GM18526 (cell line): ENCODE data around the gene FRYL.

Experiments used
- POLR2A ChIP-seq: IDR thresholded peaks from 3 replicates; pipeline ENCODE4 v1.6.1; 2011; ENCODE audit not compliant: insufficient read length; ENCODE audit errors: extremely low read depth

The FRYL gene

GRCh38 chr4:48762408-48762807, 17.7 kb downstream of the FRYL start:
- no peak for TF ChIP-seq POLR2A

DNA sequence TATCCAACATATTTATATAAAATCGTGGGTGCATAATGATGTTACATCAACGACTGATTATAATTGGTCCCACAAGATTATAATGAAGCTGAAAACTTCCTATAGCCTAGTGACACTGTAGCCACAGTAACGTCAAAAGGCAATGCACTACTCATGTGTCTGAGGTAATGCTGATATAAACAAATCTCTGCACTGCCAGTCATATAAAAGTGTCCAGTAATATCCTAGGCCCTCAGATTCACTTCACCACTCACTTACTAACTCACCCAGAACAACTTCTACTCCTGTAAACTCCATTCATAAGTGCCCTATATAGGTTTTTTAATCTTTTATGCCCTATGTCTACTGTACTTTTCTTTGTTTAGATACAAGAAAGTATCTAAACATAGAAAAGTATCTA, 18.8 kb downstream of the FRYL start:
- TF ChIP-seq POLR2A, result no peak

DNA sequence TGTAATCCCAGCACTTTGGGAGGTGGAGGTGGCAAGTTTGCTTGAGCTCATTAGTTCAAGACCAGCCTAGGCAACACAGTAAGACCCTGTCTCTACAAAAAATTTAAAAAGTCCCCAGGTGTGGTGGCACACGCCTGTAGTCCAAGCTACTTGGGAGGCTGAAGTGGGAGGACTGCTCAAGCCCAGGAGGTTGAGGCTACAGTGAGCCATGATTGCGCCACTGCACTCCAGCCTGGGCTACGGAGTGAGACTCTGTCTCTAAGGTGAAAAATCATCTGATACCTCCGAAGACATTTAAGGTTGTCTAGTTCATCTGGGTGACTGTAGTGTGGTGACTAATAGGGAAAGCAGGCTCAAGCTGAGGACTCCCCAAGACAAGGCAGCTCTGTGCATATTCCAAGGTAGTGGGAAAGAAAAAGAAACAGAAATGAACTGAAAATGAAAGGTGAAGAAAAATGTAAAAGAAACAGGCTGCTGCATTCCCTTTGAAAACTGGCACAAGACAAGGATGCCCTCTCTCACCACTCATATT, 23.3 kb downstream of the FRYL start:
- no peak for TF ChIP-seq POLR2A

GRCh38 chr4:48755281-48755680, 24.8 kb downstream of the FRYL start:
- TF ChIP-seq POLR2A, result no peak

DNA sequence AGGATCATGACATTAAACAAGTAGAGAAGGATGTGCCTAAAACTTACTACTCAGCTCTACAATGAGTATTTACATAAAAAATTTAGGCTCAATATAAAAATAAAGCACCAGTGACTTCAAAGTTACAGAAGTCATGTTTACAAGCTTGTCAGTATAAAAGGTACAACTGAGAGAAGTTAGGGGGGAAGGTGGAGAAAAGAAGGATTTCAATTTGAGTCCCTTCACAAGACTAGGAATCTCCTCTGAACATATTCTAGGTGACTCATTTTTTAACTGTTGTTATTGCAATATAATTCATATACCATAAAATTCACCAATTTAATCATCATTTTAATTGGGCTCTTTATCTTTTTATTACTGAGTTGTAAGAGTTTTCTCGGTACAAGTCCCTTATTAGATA, 26.9 kb downstream of the FRYL start:
- no peak for TF ChIP-seq POLR2A

DNA sequence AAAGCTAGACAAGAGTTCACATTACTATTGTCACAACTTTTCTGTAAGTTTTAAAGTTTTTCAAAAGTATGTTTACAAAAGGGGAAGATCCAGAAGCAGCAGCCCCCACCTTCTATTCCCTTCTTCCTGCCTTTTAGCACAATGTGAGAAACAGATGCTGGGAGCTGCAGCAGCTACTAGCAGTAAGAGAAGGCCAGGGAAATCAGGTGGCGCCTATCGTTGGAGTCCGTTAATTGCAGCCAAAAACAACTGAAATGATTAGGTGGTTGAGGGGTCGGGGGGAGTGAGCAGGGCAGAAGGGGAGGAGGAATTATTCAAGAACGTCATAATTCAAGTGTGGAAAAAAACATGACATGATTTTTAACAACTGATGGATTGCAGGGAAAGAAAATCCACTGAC, 27.4 kb downstream of the FRYL start:
- no peak for TF ChIP-seq POLR2A

GRCh38 chr4:48752246-48752645, 27.8 kb downstream of the FRYL start:
- TF ChIP-seq POLR2A, result no peak

DNA sequence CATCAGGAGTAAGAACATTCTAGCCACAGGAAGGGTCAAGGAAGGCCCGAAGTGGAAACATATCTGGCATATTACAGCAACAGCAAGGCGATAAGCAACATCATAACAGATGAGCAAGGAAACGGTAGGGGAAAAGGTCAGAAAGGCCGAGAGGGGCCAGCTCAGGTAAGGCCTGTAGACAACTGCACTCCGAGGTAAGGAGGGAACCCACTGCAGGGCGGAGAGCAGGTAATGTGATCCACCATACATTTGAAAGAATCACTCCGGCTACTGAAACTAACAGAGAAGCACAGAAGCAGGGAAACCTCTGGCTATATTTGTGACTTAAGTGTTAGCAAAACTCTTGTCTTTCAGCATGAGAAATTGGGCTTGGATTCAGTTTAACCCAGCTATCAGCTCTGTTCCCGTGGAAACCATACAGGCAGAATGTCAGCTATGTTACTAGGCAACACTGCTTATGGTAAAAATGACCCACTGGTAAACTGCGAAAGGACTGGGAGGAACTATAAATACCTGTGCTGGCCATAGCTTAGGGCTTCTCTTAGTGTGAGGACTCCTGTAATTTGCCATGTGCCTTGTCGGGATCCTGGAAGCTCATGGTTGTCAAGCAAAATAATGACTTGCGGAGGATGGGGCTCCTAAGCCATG, 31.0 kb downstream of the FRYL start:
- TF ChIP-seq POLR2A, result no peak

DNA sequence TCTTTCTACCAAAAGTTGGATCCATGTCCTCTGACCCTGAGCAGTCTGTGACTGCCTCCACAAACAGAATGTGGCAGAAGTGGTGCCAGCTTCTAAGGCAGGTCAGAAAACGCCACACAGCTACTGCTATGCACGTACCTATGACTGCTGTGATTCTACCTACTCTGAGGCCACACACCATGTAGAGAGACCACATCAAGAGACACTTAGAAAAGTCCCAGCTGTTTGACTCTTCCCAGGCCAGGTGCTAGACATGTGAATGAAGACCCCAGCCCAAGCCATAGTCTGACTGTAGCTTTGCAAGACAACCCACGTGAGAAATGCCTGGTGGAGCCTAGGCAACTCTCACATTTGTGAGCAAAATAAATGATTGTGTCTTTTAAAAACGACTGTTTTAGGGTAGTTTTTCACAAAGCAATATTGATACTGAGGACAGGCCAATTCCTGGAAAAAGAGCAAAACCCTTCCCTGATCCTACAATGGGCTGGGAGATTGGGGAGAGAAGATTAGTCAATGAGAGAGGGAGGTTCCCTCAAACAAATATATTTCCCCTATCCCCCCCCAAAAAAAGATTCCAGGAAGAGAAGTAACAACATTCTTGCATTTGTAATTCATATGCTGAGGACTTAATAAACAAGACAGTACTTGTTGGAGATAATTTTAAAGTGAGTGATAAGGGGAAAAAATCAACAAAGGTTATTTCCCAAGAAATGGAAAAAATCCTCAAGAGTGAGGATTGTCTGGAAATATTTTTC, 33.3 kb downstream of the FRYL start:
- no peak for TF ChIP-seq POLR2A

DNA sequence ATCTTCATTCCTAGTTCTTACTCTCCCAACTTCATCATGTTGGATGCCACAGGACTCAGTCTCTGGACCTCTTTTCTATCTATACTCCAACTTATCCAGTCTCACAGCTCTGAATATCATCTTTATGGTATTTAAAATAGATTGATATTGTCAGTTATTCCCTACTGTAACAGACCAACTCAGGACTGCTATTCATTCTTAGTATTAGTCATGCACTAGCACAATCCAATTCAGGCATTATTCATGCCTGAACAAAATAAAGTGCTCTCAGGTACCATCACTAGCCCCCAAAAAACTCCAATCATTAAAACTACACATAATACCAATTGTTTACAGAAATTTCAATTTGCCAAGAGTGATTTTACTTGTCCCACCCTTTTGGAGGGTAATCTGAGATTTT, 37.7 kb downstream of the FRYL start:
- TF ChIP-seq POLR2A, result no peak

- TF ChIP-seq POLR2A, result no peak
Observed at GRCh38 chr4:48739560-48740019, 40.5 kb downstream of the FRYL start.

- no peak for TF ChIP-seq POLR2A
Observed at GRCh38 chr4:48738856-48739255, 41.2 kb downstream of the FRYL start.

GRCh38 chr4:48727666-48728459, 52.2 kb downstream of the FRYL start:
- no peak for TF ChIP-seq POLR2A

DNA sequence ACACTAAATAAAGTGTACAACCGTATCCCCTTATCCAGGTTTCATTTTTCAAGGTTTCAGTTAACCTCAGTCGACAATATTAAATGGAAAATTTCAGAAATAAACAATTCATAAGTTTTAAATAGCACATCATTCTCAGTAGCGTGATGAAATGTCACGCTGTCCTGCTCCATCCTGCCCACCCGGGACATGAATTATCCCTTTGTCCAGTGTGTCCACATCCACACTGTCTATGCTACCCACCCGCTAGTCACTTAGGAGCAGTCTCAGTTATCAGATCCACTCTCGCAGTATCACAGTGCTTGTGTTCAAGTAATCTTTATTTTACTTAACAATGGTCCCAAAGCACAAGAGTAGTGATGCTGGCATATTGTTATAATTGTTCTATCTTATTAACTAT, 54.7 kb downstream of the FRYL start:
- no peak for TF ChIP-seq POLR2A
